Measurements from ENCODE around the gene THYN1.

Gene THYN1

GRCh38 chr11:134248910-134249480, 4.2 kb downstream of the THYN1 start:
- DNase-seq (ENCODE audit: low read depth), result no peak

- DNase-seq (ENCODE audit: low read depth), result no peak
Measured at GRCh38 chr11:134246678-134247077, 6.5 kb downstream of the THYN1 start.

- no peak for DNase-seq (ENCODE audit: low read depth)
Measured at GRCh38 chr11:134246100-134246499, 7.1 kb downstream of the THYN1 start.

GRCh38 chr11:134245434-134245833, 7.7 kb downstream of the THYN1 start:
- DNase-seq (ENCODE audit: low read depth), result no peak

GRCh38 chr11:134244593-134244992, 8.6 kb downstream of the THYN1 start:
- DNase-seq (ENCODE audit: low read depth), result no peak

GRCh38 chr11:134243913-134244312, 9.2 kb downstream of the THYN1 start:
- DNase-seq (ENCODE audit: low read depth), result no peak

GRCh38 chr11:134242376-134242775, 10.8 kb downstream of the THYN1 start:
- DNase-seq (ENCODE audit: low read depth), result no peak

GRCh38 chr11:134240592-134240991, 12.6 kb downstream of the THYN1 start:
- DNase-seq (ENCODE audit: low read depth), result no peak

- DNase-seq (ENCODE audit: low read depth), result no peak
Measured at GRCh38 chr11:134238956-134239355, 14.2 kb downstream of the THYN1 start.

GRCh38 chr11:134237557-134237922, 15.6 kb downstream of the THYN1 start:
- DNase-seq (ENCODE audit: low read depth), result no peak

GRCh38 chr11:134236834-134237556, 16.2 kb downstream of the THYN1 start:
- no peak for DNase-seq (ENCODE audit: low read depth)

- DNase-seq (ENCODE audit: low read depth), result no peak
Measured at GRCh38 chr11:134235399-134235798, 17.8 kb downstream of the THYN1 start.

GRCh38 chr11:134233729-134234179, 19.4 kb downstream of the THYN1 start:
- no peak for DNase-seq (ENCODE audit: low read depth)

- DNase-seq (ENCODE audit: low read depth), result no peak
Measured at GRCh38 chr11:134231958-134232659, 21.0 kb downstream of the THYN1 start.

GRCh38 chr11:134230339-134230738, 22.8 kb downstream of the THYN1 start:
- DNase-seq (ENCODE audit: low read depth), result no peak

- no peak for DNase-seq (ENCODE audit: low read depth)
Measured at GRCh38 chr11:134229126-134229790, 23.9 kb downstream of the THYN1 start.

- no peak for DNase-seq (ENCODE audit: low read depth)
Measured at GRCh38 chr11:134228625-134229024, 24.5 kb downstream of the THYN1 start.

- no peak for DNase-seq (ENCODE audit: low read depth)
Measured at GRCh38 chr11:134226806-134227325, 26.3 kb downstream of the THYN1 start.

GRCh38 chr11:134224710-134225664, 28.2 kb downstream of the THYN1 start:
- peak; percentile 28 for DNase-seq (ENCODE audit: low read depth)

GRCh38 chr11:134223836-134224709, 29.1 kb downstream of the THYN1 start, which contains the start of the genes NCAPD3 and VPS26B:
TSS of gene NCAPD3 (minus strand) at chr11:134223967. CDS start at chr11:134223926, 41 bp downstream.
TSS of gene VPS26B (plus strand) at chr11:134224671. CDS start at chr11:134225123, 452 bp downstream.
- peak; percentile 91 for DNase-seq (ENCODE audit: low read depth)

Measured in T-helper 22 cell (primary cell).